Superior temporal gyrus (tissue), 1 donor: ENCODE results near the gene ABCF1.
A peak's percentile ranks its signal among the peaks of the same experiment; 100 is the strongest.

Source experiments
- DNase-seq: peaks from one replicate; pipeline ENCODE4 v3.0.0-alpha.2; 2016; ENCODE audit errors: extremely low spot score

Gene ABCF1

GRCh38 chr6:30601815-30602641, 30.8 kb downstream of the ABCF1 start:
- no peak for DNase-seq

GRCh38 chr6:30603961-30604360, 32.7 kb downstream of the ABCF1 start:
- DNase-seq: no peak

- no peak for DNase-seq
Observed at GRCh38 chr6:30610065-30610464, 38.8 kb downstream of the ABCF1 start.

GRCh38 chr6:30611150-30611855, 40.1 kb downstream of the ABCF1 start:
- DNase-seq: no peak

GRCh38 chr6:30611856-30612194, 40.6 kb downstream of the ABCF1 start:
- DNase-seq: no peak

GRCh38 chr6:30612213-30612612, 41.0 kb downstream of the ABCF1 start:
- peak; percentile 53 for DNase-seq

- no peak for DNase-seq
Observed at GRCh38 chr6:30612687-30613248, 41.5 kb downstream of the ABCF1 start.

- DNase-seq: peak; percentile 25
Observed at GRCh38 chr6:30613251-30614043, 42.2 kb downstream of the ABCF1 start.

- peak; percentile 61 for DNase-seq
Observed at GRCh38 chr6:30614044-30614842, 43.0 kb downstream of the ABCF1 start.

- DNase-seq: peak; percentile 99
Observed at GRCh38 chr6:30614843-30615218, 43.6 kb downstream of the ABCF1 start.

GRCh38 chr6:30615219-30615957, 44.1 kb downstream of the ABCF1 start:
- DNase-seq: peak; percentile 78

- peak; percentile 64 for DNase-seq
Observed at GRCh38 chr6:30615958-30616810, 44.9 kb downstream of the ABCF1 start.

- DNase-seq: peak; percentile 100
Observed at GRCh38 chr6:30616811-30617564, 45.7 kb downstream of the ABCF1 start, which contains the start of gene PPP1R10. Gene PPP1R10 (minus strand): TSS chr6:30617243. CDS start chr6:30609944, 7,299 bp downstream.

- DNase-seq: peak; percentile 99
Observed at GRCh38 chr6:30617565-30618269, 46.5 kb downstream of the ABCF1 start, which contains the start of gene MRPS18B. Gene MRPS18B (plus strand): TSS chr6:30617840. CDS start chr6:30617866, 26 bp downstream.

GRCh38 chr6:30618270-30618797, 47.1 kb downstream of the ABCF1 start:
- DNase-seq: no peak

GRCh38 chr6:30619561-30619960, 48.3 kb downstream of the ABCF1 start:
- DNase-seq: no peak

GRCh38 chr6:30625511-30625910, 54.3 kb downstream of the ABCF1 start:
- DNase-seq: no peak
